Kasumi-1 (cell line): Measurements from ENCODE around the gene BBX.
"Not testable (repeated sequence)": the region's sequence is repeated elsewhere in the genome, so short reads cannot be mapped to it uniquely, and the experiment has no call there.

Experiments used
- DNase-seq, 2 experiments: peaks; one replicate each; lab custom pipeline; 2025; lab: John Stamatoyannopoulos, UW

The BBX gene

GRCh38 chr3:107543666-107544065 is 20.9 kb downstream of the BBX start:
- peak; percentile 27 to 31 for DNase-seq

- DNase-seq = no peak
Observed at GRCh38 chr3:107545680-107546120, 22.9 kb downstream of the BBX start.

- DNase-seq = no peak
Observed at GRCh38 chr3:107548601-107549000, 25.8 kb downstream of the BBX start.

- no peak for DNase-seq
Observed at GRCh38 chr3:107555359-107555758, 32.6 kb downstream of the BBX start.

GRCh38 chr3:107557743-107558142 is 35.0 kb downstream of the BBX start:
- DNase-seq = no peak

- DNase-seq = no peak
Observed at GRCh38 chr3:107560166-107560565, 37.4 kb downstream of the BBX start.

GRCh38 chr3:107561980-107562379 is 39.2 kb downstream of the BBX start:
- DNase-seq = no peak

GRCh38 chr3:107562969-107563529 is 40.3 kb downstream of the BBX start:
- no peak for DNase-seq

GRCh38 chr3:107565244-107565643 is 42.5 kb downstream of the BBX start:
- not testable (repeated sequence) for DNase-seq

- DNase-seq = not testable (repeated sequence)
Observed at GRCh38 chr3:107571089-107571488, 48.3 kb downstream of the BBX start.

GRCh38 chr3:107571492-107571891 is 48.7 kb downstream of the BBX start:
- not testable (repeated sequence) for DNase-seq

GRCh38 chr3:107574650-107575049 is 51.9 kb downstream of the BBX start:
- DNase-seq = peak; percentile 8 to 11

- no peak for DNase-seq
Observed at GRCh38 chr3:107578091-107578490, 55.3 kb downstream of the BBX start.

- DNase-seq = no peak
Observed at GRCh38 chr3:107578523-107578922, 55.8 kb downstream of the BBX start.

- no peak for DNase-seq
Observed at GRCh38 chr3:107579371-107579770, 56.6 kb downstream of the BBX start.

GRCh38 chr3:107581230-107581629 is 58.5 kb downstream of the BBX start:
- DNase-seq = no peak

- no peak for DNase-seq
Observed at GRCh38 chr3:107588217-107588616, 65.5 kb downstream of the BBX start.

GRCh38 chr3:107589454-107589853 is 66.7 kb downstream of the BBX start:
- DNase-seq = no peak

GRCh38 chr3:107590786-107591185 is 68.0 kb downstream of the BBX start:
- DNase-seq = no peak

GRCh38 chr3:107592073-107592472 is 69.3 kb downstream of the BBX start:
- DNase-seq = no peak

GRCh38 chr3:107594870-107595269 is 72.1 kb downstream of the BBX start:
- DNase-seq = no peak

- no peak for DNase-seq
Observed at GRCh38 chr3:107596639-107597038, 73.9 kb downstream of the BBX start.

- DNase-seq = peak; percentile 84 to 85
Observed at GRCh38 chr3:107598926-107599771, 76.4 kb downstream of the BBX start.

- no peak for DNase-seq
Observed at GRCh38 chr3:107599772-107600145, 77.0 kb downstream of the BBX start.
